Esophagus muscularis mucosa (tissue), 3 donors: Measurements from ENCODE around the gene ENDOD1.

ENCODE experiments used
- CTCF ChIP-seq, 3 experiments: fragments of 200-600 bp in 2 of 3; fragments of 450-650 bp in 1 of 3; sonication (generic) in 2 of 3; IDR thresholded peaks; one replicate each; pipeline ENCODE4 v1.5.1; 2017 to 2019; ENCODE audit warnings: antibody characterized with exemption in 3 of 3, mild to moderate bottlenecking in 2 of 3, moderate library complexity in 1 of 3
- POLR2A ChIP-seq: fragments of 450-650 bp; IDR thresholded peaks from one replicate; pipeline ENCODE4 v1.6.1; 2017; ENCODE audit warnings: antibody characterized with exemption, moderate library complexity, mild to moderate bottlenecking, low read depth

GRCh38 chr11:95175818-95176380, 86.3 kb downstream of the ENDOD1 start:
- TF ChIP-seq POLR2A (no peak), CTCF (IDR thresholded peaks at IDR 0.05) (no peak)
